BJ (cell line): ENCODE measurements around the gene GMNN. TPM values are rescaled to one million over a fixed set of nuclear protein-coding genes. Genes with fewer than 3 reads are reported as not detected.
A peak's percentile ranks its signal among the peaks of the same experiment; 100 is the strongest.
"Not testable (repeated sequence)": the region's sequence is repeated elsewhere in the genome, so short reads cannot be mapped to it uniquely, and the experiment has no call there.

Experiments used
- CTCF ChIA-PET: fragments of 350-600 bp; formaldehyde crosslinking; extraction: SDS; loops from one replicate; lab custom pipeline; 2021; ENCODE audit warnings: antibody characterized with exemption, inconsistent platforms; lab: Yijun Ruan, JAX
- POLR2A ChIA-PET: fragments of 300-600 bp; sonication (Branson Sonifier 250); formaldehyde crosslinking; extraction: SDS; loops from one replicate; lab custom pipeline; 2021; ENCODE audit warnings: antibody characterized with exemption; lab: Charles Lee
- DNase-seq: peaks from one replicate; pipeline ENCODE4 v3.0.0-alpha.2; 2011; ENCODE audit warnings: low read depth
- H3K27me3 ChIP-seq: 2 replicates; pipeline ENCODE4 v1.6.0; 2011; ENCODE audit warnings: low read length; ENCODE audit not compliant: control insufficient read depth, insufficient read depth
- H3K36me3 ChIP-seq: 2 replicates; pipeline ENCODE4 v1.5.1; 2011; ENCODE audit warnings: low read length; ENCODE audit not compliant: control insufficient read depth, insufficient read depth
- H3K4me3 ChIP-seq: 2 replicates; pipeline ENCODE4 v1.5.1; 2011; ENCODE audit warnings: low read depth, mild to moderate bottlenecking, control low read depth, low read length
- CTCF ChIP-seq: IDR thresholded peaks from 2 replicates; pipeline ENCODE4 v1.5.1; 2011; ENCODE audit warnings: low read depth, mild to moderate bottlenecking, control low read depth, inconsistent platforms, low read length, moderate library complexity; ENCODE audit not compliant: insufficient read depth
- polyA minus RNA-seq: library from RNA; depleted of rRNA, polyadenylated mRNA; stranded (reverse); fragments of >200 nt; gene quantifications from 2 replicates; pipeline ENCODE4 v1.2.3, GENCODE V29; 2011; rRNA and poly(A)+ RNA removed
- polyA plus RNA-seq: library from polyadenylated mRNA; depleted of rRNA; stranded (reverse); fragments of >200 nt; gene quantifications from 2 replicates; pipeline ENCODE4 v1.2.3, GENCODE V29; 2011; rRNA removed

GMNN gene
- polyA plus RNA-seq: 13.4 and 17.8 TPM in 2 replicates
- polyA minus RNA-seq: 7.7 and 11.7 TPM in 2 replicates

GRCh38 chr6:24774696-24775519, at the start of gene GMNN:
Gene GMNN, plus strand, starts transcription at chr6:24774937. Its CDS starts 2,310 bp downstream, at chr6:24777247.
- no peaks in the 10 kb centered on the region for H3K36me3 ChIP-seq
- POLR2A ChIA-PET: interaction anchor here (1.0 kb wide), 1 partner anchor 128 kb away, joined by 3 read pairs; no protein-coding TSS in a partner anchor
- H3K27me3 ChIP-seq: no peaks in the 10 kb centered on the region
- no peak for TF ChIP-seq CTCF
- H3K4me3 ChIP-seq: peak within 1 kb of the TSS; percentile 83
- CTCF ChIA-PET: interaction anchor here (1.2 to 1.5 kb wide), 3 partner anchors 48 to 194 kb away, joined by 3 to 5 read pairs (median 3); no protein-coding TSS in a partner anchor
- DNase-seq: peak; percentile 44

- CTCF ChIA-PET: interaction anchor here (1.7 kb wide), 1 partner anchor 9 kb away, joined by 3 read pairs; no protein-coding TSS in a partner anchor
- POLR2A ChIA-PET, H3K36me3 ChIP-seq, H3K4me3 ChIP-seq, DNase-seq, H3K27me3 ChIP-seq: not testable (repeated sequence)
Measured at GRCh38 chr6:24730653-24731052, 44.1 kb upstream of the GMNN start.

- DNase-seq, H3K36me3 ChIP-seq, POLR2A ChIA-PET, H3K27me3 ChIP-seq, H3K4me3 ChIP-seq: not testable (repeated sequence)
- CTCF ChIA-PET: interaction anchor here (1.7 kb wide), 1 partner anchor 10 kb away, joined by 3 read pairs; no protein-coding TSS in a partner anchor
Measured at GRCh38 chr6:24731456-24732134, 43.1 kb upstream of the GMNN start.

- DNase-seq: no peak
- no peaks in the 10 kb centered on the region for H3K36me3 ChIP-seq
- H3K4me3 ChIP-seq: no peak overlapping the region
- ChIA-PET CTCF (interaction anchor here (1.7 kb wide), 1 partner anchor 9 kb away, joined by 5 read pairs; no protein-coding TSS in a partner anchor), POLR2A (no interaction called here)
- H3K27me3 ChIP-seq: no peaks in the 10 kb centered on the region
- TF ChIP-seq CTCF: no peak
Measured at GRCh38 chr6:24734166-24734565, 40.6 kb upstream of the GMNN start.

GRCh38 chr6:24734710-24735109, 40.0 kb upstream of the GMNN start:
- H3K4me3 ChIP-seq, H3K36me3 ChIP-seq, POLR2A ChIA-PET, DNase-seq, H3K27me3 ChIP-seq: not testable (repeated sequence)
- CTCF ChIA-PET: interaction anchor here (0.6 kb wide), 1 partner anchor 178 kb away, joined by 3 read pairs; no protein-coding TSS in a partner anchor

- H3K27me3 ChIP-seq: no peaks in the 10 kb centered on the region
- no peaks in the 10 kb centered on the region for H3K36me3 ChIP-seq
- TF ChIP-seq CTCF: no peak
- H3K4me3 ChIP-seq: no peak overlapping the region
- DNase-seq: no peak
- ChIA-PET CTCF (interaction anchor here (1.0 kb wide), 1 partner anchor 12 kb away, joined by 3 read pairs; no protein-coding TSS in a partner anchor), POLR2A (no interaction called here)
Measured at GRCh38 chr6:24738741-24739140, 36.0 kb upstream of the GMNN start.
